GM19351 (cell line): ENCODE data around the gene TKT.
"Not testable (repeated sequence)": the region's sequence is repeated elsewhere in the genome, so short reads cannot be mapped to it uniquely, and the experiment has no call there.

Source experiments
- ATAC-seq: cut with Tn5 transposase; IDR thresholded peaks from one replicate; pipeline ENCODE4 v1.9.1; 2021; ENCODE audit warnings: mild to moderate bottlenecking, moderate library complexity; ENCODE audit not compliant: unreplicated experiment

The TKT gene

GRCh38 chr3:53255775-53256703, at the start of gene TKT:
TSS of gene TKT (minus strand) at chr3:53256022. CDS start at chr3:53255942, 80 bp downstream.
- ATAC-seq: peak; percentile 66

GRCh38 chr3:53303957-53304356, 48.1 kb upstream of the TKT start:
- ATAC-seq: no peak

- no peak for ATAC-seq
Measured at GRCh38 chr3:53303549-53303948, 47.7 kb upstream of the TKT start.

- ATAC-seq: no peak
Measured at GRCh38 chr3:53300826-53301225, 45.0 kb upstream of the TKT start.

GRCh38 chr3:53299611-53300023, 43.8 kb upstream of the TKT start:
- peak; percentile 56 for ATAC-seq

- no peak for ATAC-seq
Measured at GRCh38 chr3:53295410-53295809, 39.6 kb upstream of the TKT start.

GRCh38 chr3:53293867-53294266, 38.0 kb upstream of the TKT start:
- no peak for ATAC-seq

GRCh38 chr3:53288214-53288613, 32.4 kb upstream of the TKT start:
- ATAC-seq: no peak

- no peak for ATAC-seq
Measured at GRCh38 chr3:53287131-53287629, 31.4 kb upstream of the TKT start.

GRCh38 chr3:53286727-53287126, 30.9 kb upstream of the TKT start:
- no peak for ATAC-seq

- ATAC-seq: no peak
Measured at GRCh38 chr3:53282581-53282980, 26.8 kb upstream of the TKT start.

- ATAC-seq: no peak
Measured at GRCh38 chr3:53278667-53279066, 22.8 kb upstream of the TKT start.

- no peak for ATAC-seq
Measured at GRCh38 chr3:53274938-53275605, 19.2 kb upstream of the TKT start.

GRCh38 chr3:53273146-53273670, 17.4 kb upstream of the TKT start:
- ATAC-seq: no peak

GRCh38 chr3:53269888-53270880, 14.4 kb upstream of the TKT start:
- no peak for ATAC-seq

GRCh38 chr3:53269193-53269592, 13.4 kb upstream of the TKT start:
- not testable (repeated sequence) for ATAC-seq

- no peak for ATAC-seq
Measured at GRCh38 chr3:53267766-53268165, 11.9 kb upstream of the TKT start.

- no peak for ATAC-seq
Measured at GRCh38 chr3:53264718-53265117, 8.9 kb upstream of the TKT start.

GRCh38 chr3:53263907-53264306, 8.1 kb upstream of the TKT start:
- no peak for ATAC-seq

GRCh38 chr3:53261712-53262111, 5.9 kb upstream of the TKT start:
- no peak for ATAC-seq
